ENCODE data around the gene SEPTIN5.

SEPTIN5 gene

GRCh38 chr22:19734837-19735382 is 20.6 kb downstream of the SEPTIN5 start:
- DNase-seq = no peak

- DNase-seq = no peak
Observed at GRCh38 chr22:19735665-19736510, 21.6 kb downstream of the SEPTIN5 start.

DNA sequence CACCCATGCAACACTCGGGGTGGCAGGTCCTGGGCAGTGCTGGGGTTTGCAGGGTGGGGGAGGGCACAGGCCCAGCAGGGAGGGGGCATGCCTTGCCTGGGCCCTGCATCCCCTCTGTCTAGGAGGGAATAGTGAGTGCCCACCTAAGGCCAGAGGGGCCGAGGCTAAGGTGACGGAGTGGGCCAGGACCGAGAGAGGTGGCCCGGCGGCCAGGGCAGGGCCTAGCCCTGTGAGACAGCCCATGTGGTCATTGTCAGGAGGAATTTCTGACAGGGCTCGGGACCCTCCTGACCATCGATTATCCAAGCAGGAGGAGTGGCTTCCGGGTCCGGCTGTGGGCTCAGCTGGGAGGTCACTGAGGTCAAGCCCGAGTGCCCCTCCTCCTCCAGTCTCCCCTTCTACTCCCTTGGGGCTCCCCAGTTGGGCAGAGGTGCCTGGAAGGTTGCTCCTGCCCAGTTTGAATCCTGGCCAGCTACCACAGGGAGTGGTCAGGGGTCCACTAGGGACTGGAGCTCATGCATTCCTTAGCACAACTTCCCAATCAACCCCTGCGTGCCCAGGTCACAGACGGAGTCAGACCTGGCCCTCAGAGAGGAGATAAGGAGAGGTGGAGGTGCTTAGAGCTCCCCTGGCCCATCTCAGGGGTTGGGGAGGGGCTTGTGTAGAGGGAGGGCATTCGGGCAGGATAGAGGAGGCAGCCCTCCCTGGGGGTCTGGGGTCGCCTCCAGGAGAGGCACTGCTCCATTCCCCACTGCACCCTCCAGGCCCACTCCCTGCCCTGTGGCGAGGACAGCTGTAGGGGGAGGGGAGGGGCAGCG is 23.8 kb downstream of the SEPTIN5 start:
- no peak for DNase-seq

- no peak for DNase-seq
Observed at GRCh38 chr22:19738664-19739447, 24.6 kb downstream of the SEPTIN5 start.

- no peak for DNase-seq
Observed at GRCh38 chr22:19739448-19739895, 25.2 kb downstream of the SEPTIN5 start.

GRCh38 chr22:19739911-19740449 is 25.7 kb downstream of the SEPTIN5 start:
- DNase-seq = no peak

DNA sequence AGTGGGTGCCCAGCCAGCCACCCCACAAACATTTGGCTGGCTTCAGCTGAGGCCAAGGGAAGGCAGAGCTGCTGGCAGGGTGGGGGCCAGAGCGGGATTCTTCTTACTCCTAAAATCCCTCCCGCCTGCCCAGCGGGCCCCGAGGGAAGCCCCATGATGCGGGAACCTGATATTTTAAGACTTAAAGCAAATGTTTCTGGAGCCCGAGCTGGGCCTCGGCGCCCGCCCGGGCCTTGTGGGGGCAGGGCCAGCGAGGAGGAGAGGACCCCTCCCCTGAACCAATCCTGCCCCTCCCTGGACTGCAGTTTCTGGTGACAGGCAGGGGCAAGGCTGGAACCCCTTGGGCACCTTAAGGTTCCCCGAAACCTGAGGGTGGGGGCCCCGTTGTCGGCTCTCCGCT is 26.3 kb downstream of the SEPTIN5 start:
- no peak for DNase-seq

DNA sequence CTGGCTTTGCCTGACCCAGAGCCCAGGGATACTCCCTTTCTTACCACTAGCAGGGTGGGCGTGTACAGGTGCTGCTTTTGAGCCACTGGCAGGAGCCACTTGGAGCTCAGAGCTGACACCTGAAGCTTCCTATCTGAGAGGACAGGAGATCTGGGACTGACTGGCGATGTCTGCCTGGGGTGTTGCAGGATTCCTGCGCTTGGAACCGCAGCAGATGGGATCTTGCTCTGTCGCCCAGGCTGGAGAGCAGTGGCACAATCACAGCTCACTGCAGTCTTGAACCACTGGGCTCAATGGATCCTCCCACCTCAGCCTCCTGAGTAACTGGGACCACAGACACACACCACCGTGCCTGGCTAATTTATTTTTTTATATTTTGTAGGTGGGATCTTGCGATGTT is 26.8 kb downstream of the SEPTIN5 start:
- no peak for DNase-seq

DNA sequence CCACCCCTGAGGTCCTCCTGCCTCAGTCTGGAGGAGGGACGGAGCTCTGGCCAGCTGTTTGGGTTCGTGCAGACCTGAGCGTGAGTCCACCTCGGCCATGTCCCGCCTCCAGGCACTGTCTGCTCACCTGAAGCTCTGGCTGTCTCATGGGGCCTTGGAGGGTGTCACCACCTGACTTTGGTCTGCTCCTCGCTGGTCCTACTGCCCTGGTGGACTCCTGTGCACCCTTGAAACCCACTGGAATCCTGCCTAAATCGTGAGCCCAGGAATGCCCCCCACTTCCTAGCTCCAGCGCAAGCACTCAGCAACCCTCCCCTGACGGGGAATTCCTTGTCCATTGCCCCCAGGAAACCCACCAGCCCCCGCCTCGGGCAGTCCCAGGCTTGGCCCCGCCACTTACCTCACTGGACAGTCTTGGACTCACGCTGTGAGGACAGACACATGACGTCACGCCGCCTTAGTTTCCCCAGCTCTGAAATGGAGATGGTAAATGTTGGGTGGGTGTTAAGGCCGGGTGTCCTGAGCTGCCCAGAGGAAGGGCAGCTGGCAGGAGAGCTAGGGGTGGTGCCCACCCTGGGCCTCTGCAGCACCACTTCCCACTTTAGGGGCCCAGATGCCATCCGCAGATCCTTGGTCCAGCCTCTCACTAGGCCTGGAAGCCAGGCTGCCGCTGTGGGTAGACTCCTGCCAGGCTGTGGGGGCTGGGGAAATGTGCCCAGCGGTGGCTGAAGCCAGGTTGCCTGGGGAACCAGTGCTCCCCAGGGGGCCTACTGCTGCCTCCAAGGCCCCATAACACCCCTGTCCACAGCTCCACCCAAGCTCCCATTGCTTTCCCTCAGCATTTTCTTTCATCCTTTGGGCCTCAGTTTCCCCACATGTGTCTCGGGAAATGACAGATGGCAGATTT is 28.1 kb downstream of the SEPTIN5 start:
- no peak for DNase-seq

- no peak for DNase-seq
Observed at GRCh38 chr22:19743081-19743480, 28.8 kb downstream of the SEPTIN5 start.

DNA sequence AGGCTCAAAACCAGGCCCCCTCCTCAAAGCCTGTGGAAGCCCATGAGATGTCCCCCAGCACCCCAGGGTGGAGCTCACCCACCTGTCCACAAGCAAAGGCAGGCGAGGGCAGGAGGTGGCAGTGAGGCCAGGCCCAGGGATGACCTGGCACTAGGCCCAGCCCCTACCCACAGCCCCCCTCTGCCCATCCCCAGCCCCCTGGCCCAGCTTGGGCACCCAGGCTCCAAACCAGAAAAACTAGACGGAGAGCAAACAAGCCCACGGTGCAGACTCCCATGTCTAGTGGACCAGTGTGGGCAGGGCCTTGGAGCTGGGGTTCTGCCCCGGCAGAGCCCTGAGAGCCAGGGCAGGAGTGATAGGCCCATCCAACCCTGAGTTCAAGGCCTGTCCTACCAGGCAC is 29.3 kb downstream of the SEPTIN5 start:
- no peak for DNase-seq

GRCh38 chr22:19744350-19745006 is 30.2 kb downstream of the SEPTIN5 start:
- no peak for DNase-seq

DNA sequence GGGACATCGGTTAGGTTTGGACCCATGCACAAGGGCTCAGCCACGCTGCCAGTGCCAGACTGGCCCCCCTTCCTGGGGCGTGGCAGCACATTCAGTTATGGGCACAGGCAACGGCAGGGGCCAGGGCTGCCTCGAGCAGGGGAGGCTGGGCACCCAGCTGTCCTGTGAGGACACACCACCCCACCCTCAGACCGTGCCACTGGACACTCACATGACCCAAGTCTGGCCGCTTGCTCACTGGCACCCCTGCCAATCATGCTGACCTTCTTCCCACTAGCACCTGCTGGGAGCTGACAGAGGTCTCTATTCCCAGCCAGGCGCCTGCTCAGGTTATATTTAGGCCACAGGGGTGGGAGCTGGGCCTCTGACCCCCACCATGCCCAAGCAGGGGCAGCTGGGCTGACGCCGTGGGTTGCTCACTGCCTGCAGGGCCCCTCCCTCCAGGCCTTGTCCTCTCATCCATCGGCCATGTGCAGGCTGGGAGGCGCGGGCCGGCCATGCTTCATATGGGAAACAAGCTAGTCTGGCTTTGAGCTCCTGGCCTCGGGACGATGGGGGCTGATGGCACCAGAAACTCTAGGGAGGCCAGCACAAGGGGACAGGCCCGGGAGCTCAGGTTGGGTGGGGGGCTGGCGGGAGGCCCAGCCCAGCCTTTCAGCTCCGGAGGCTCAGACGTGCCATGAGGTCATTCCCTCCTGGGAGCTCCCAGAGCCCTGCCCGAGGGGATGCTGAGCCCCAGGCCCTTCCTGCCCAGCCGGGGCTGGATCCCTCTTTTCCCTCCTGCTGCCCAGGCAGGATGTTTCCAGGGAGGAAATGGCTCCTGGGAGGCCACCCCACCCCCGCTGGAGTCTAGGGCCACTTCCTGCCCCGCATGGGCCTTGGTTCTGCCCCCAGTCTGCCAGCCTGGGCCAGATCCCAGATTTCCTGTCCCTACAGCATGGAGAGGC is 31.1 kb downstream of the SEPTIN5 start:
- no peak for DNase-seq

GRCh38 chr22:19746726-19747125 is 32.4 kb downstream of the SEPTIN5 start:
- no peak for DNase-seq

GRCh38 chr22:19747551-19747950 is 33.2 kb downstream of the SEPTIN5 start:
- no peak for DNase-seq

DNA sequence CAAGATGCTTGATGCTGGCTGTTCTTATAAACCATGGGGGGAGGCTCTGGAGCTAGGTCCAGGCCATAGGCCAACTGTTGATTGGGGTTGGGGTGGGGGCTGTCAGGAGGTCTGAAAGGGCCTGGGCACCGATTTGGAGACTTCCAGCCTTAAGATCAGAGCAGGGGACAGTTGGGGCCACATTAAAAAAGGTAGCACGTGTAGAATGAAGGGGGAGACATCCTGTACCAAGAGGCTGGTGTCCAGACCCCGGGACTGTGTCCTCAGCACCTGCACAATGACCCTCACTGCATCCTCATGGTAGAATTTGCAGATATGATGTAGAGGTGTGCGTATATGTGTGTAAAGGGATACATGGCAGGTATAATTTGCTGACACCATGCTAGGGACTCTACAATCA is 33.8 kb downstream of the SEPTIN5 start:
- no peak for DNase-seq

DNA sequence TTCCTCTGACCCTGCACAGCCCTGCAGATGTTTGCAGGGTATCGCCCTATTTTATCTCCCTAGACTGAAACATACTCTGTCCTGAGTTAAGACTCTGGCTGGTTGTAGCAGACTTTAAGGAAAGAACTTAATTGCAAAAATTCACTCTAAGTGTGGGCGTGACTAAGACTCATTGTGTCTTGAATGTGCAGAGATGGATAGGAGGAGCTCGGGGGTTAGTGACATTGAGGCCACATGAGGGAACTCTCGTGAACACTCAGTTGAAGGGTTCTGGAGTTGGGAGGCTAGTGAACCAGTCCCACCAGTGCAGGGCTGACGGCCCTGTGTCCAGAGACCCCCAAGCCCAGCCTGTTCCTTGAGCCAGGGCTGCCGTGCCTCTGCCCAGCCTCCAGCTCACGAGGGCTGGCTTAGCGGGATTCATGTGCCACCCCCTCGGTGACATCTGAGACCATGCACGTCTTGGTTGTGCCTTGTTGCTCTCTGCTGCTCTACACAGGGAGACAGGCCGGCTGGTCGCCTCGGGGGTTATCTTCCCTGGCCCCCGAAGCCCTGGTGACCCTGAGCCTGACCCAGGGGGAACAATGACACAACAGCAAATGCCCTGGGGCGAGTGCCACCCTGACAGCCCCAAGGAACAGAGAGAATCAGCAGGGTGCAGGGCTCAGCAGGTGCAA is 34.8 kb downstream of the SEPTIN5 start:
- no peak for DNase-seq

- no peak for DNase-seq
Observed at GRCh38 chr22:19749876-19750275, 35.6 kb downstream of the SEPTIN5 start.
